NCI-H187 treated with DMSO at 0.1 percent for 48 hours (cell line): ENCODE measurements around the gene EFCAB8.

Experiments used
- DNase-seq: peaks from one replicate; lab custom pipeline; 2025; lab: John Stamatoyannopoulos, UW

EFCAB8 gene

GRCh38 chr20:33009214-33010132, 150.8 kb downstream of the EFCAB8 start:
- no peak for DNase-seq

- DNase-seq, result no peak
Measured at GRCh38 chr20:33010133-33010504, 151.4 kb downstream of the EFCAB8 start.

DNA sequence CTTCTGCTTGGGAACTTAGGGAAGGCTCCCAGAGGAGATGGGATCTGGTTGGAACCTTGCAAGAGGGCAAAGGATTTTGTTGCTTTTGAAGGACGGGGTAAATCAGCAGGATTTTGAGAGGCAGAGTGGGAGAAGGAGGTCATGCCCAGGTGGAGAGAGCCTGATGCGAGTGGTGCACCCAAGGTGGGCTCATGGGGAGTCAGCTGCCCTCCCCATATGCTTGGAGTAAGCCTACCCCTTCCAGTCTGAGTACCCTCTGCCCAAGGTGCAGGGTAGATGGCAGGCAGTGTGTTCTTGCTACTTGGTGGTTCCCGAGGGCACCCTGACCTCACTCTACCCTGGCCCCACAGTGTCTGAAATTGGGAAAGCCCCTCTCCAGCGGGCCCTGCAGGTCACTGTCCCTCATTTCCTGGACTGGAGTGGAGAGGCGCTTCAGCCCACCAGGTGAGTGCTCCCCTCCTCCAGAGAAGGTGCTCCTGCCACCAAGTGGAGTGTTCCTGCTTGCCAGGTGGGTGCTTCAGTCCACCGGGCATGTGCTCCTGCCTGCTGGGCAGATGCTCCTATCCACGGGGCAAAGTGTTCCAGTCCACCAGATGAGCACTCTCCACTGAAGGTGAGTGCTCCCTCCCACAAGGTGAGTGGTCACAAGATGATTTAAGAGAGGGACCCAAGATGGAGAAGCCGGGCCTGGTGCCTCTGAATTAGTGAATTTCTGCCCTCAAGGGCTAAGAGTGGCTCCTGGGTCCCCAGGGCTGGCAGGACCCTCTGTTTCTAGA, 152.1 kb downstream of the EFCAB8 start:
- DNase-seq, result no peak
